Esophagus mucosa (tissue), 1 donor: ENCODE results near the gene LKAAEAR1. TPM values are rescaled to one million over a fixed set of nuclear protein-coding genes. Genes with fewer than 3 reads are reported as not detected.

Source experiments
- ATAC-seq: fragments of 200-7000 bp; cut with Tn5 transposase; one replicate; pipeline ENCODE4 v1.9.1; 2020
- total RNA-seq: library from RNA; stranded (reverse); gene quantifications from one replicate; pipeline ENCODE4 v1.2.4, GENCODE V29; 2023
- donor health status: DM: yes; HTN: yes; CAD: no.

The LKAAEAR1 gene
- total RNA-seq, 1 donor from 2014 or later: 0.36 TPM

GRCh38 chr20:64049878-64050260, 34.3 kb downstream of the LKAAEAR1 start:
- ATAC-seq: no peak

GRCh38 chr20:64049060-64049877, 34.9 kb downstream of the LKAAEAR1 start, which contains the start of gene SOX18:
TSS of gene SOX18 (minus strand) at chr20:64049639. CDS start at chr20:64049516, 123 bp downstream.
- ATAC-seq: no peak

GRCh38 chr20:64048402-64049044, 35.7 kb downstream of the LKAAEAR1 start:
- ATAC-seq: no peak

- ATAC-seq: no peak
Measured at GRCh38 chr20:64047968-64048401, 36.2 kb downstream of the LKAAEAR1 start.

GRCh38 chr20:64047046-64047389, 37.2 kb downstream of the LKAAEAR1 start:
- no peak for ATAC-seq

- ATAC-seq: peak; percentile 19
Measured at GRCh38 chr20:64045346-64046011, 38.7 kb downstream of the LKAAEAR1 start.

- ATAC-seq: peak; percentile 57
Measured at GRCh38 chr20:64044484-64045247, 39.5 kb downstream of the LKAAEAR1 start.

- no peak for ATAC-seq
Measured at GRCh38 chr20:64043768-64044167, 40.4 kb downstream of the LKAAEAR1 start.

- ATAC-seq: no peak
Measured at GRCh38 chr20:64042054-64042781, 42.0 kb downstream of the LKAAEAR1 start.

- no peak for ATAC-seq
Measured at GRCh38 chr20:64041781-64042053, 42.5 kb downstream of the LKAAEAR1 start.

- no peak for ATAC-seq
Measured at GRCh38 chr20:64041040-64041780, 43.0 kb downstream of the LKAAEAR1 start.

- no peak for ATAC-seq
Measured at GRCh38 chr20:64040231-64041039, 43.8 kb downstream of the LKAAEAR1 start.

GRCh38 chr20:64039293-64040160, 44.7 kb downstream of the LKAAEAR1 start:
- peak; percentile 19 for ATAC-seq

- peak; percentile 77 for ATAC-seq
Measured at GRCh38 chr20:64038565-64039292, 45.5 kb downstream of the LKAAEAR1 start.

GRCh38 chr20:64038224-64038564, 46.0 kb downstream of the LKAAEAR1 start:
- ATAC-seq: peak; percentile 52

- ATAC-seq: peak; percentile 3
Measured at GRCh38 chr20:64037498-64038213, 46.5 kb downstream of the LKAAEAR1 start.

GRCh38 chr20:64037199-64037497, 47.0 kb downstream of the LKAAEAR1 start:
- ATAC-seq: no peak
